Panc1 (cell line): ENCODE data around the gene MAP2K5. TPM values are rescaled to one million over a fixed set of nuclear protein-coding genes. Genes with fewer than 3 reads are reported as not detected.

Source experiments
- ATAC-seq: fragments of 200-7000 bp; cut with Tn5 transposase; 2 replicates; pipeline ENCODE4 v1.9.1; 2020; ENCODE audit warnings: mild to moderate bottlenecking, moderate library complexity
- BruUV-seq: library from RNA; stranded (reverse); fragments of 400-500 nt; replicated peaks from 2 replicates; lab custom pipeline; 2021; lab: Mats Ljungman, UMichigan
- CTCF ChIA-PET: fragments of 300-600 bp; sonication (Branson Sonifier 250); formaldehyde crosslinking; loops from one replicate; lab custom pipeline; 2022; ENCODE audit warnings: antibody characterized with exemption; lab: Charles Lee
- POLR2A ChIA-PET: fragments of 300-600 bp; sonication (Branson Sonifier 250); formaldehyde crosslinking; loops from one replicate; lab custom pipeline; 2022; ENCODE audit warnings: antibody characterized with exemption; lab: Charles Lee
- DNase-seq: peaks from one replicate; pipeline ENCODE4 v3.0.0-alpha.2; 2010; ENCODE audit warnings: low read depth, low spot score
- H3K27ac ChIP-seq: 2 replicates; pipeline ENCODE4 v1.5.1; 2011; ENCODE audit warnings: mild to moderate bottlenecking, low read length, inconsistent platforms
- H3K27me3 ChIP-seq: fragments of 200-500 bp; sonication (Bioruptor generic); 2 replicates; pipeline ENCODE4 v1.6.0; 2014; ENCODE audit warnings: low read length, inconsistent platforms; ENCODE audit not compliant: control insufficient read depth, insufficient read depth
- H3K36me3 ChIP-seq: fragments of 200-500 bp; sonication (Bioruptor generic); 2 replicates; pipeline ENCODE4 v1.5.1; 2014; ENCODE audit warnings: inconsistent platforms, mild to moderate bottlenecking, low read length, moderate library complexity; ENCODE audit not compliant: control insufficient read depth, insufficient read depth
- H3K4me1 ChIP-seq: 2 replicates; pipeline ENCODE4 v1.5.1; 2011; ENCODE audit warnings: inconsistent platforms, mild to moderate bottlenecking, low read length, moderate library complexity; ENCODE audit not compliant: control insufficient read depth, insufficient read depth
- H3K4me3 ChIP-seq, 2 experiments: 2 replicates each; pipeline ENCODE4 v1.5.1; 2011 to 2012; ENCODE audit warnings: low read depth in 2 of 2, low read length in 2 of 2, mild to moderate bottlenecking in 2 of 2, inconsistent platforms in 1 of 2, moderate library complexity in 1 of 2
- H3K9me3 ChIP-seq: fragments of 200-500 bp; sonication (Bioruptor generic); 2 replicates; pipeline ENCODE4 v1.5.1; 2014; ENCODE audit warnings: low read depth, mild to moderate bottlenecking, inconsistent platforms, low read length, moderate library complexity; ENCODE audit not compliant: control insufficient read depth, insufficient read depth
- POLR2AphosphoS5 ChIP-seq: IDR thresholded peaks from 2 replicates; pipeline ENCODE4 v1.6.1; 2012; ENCODE audit warnings: mild to moderate bottlenecking, low read depth, low read length, moderate library complexity
- SIN3A ChIP-seq: IDR thresholded peaks from 2 replicates; pipeline ENCODE4 v1.6.1; 2012; ENCODE audit warnings: low read depth, mild to moderate bottlenecking, low read length, moderate library complexity, borderline replicate concordance; ENCODE audit not compliant: insufficient read depth
- TCF7L2 ChIP-seq: IDR thresholded peaks from 2 replicates; pipeline ENCODE4 v1.6.1; 2011; ENCODE audit warnings: mild to moderate bottlenecking, low read depth, low read length, inconsistent platforms
- in situ Hi-C: cut with HindIII; loops from 2 replicates; pipeline ENCODE4 v1.10.0; 2016; ENCODE audit warnings: low sequenced_read_pairs, low pct_unique_long_range_greater_than_20kb
- intact Hi-C: fragments of 100-400 bp; cut with micrococcal nuclease; formaldehyde crosslinking; loops from one replicate; pipeline ENCODE4 v1.10.0; 2022; ENCODE audit not compliant: unreplicated experiment
- total RNA-seq: library from RNA; stranded (reverse); gene quantifications from one replicate; pipeline ENCODE4 v1.2.1, GENCODE V29; 2021; ENCODE audit not compliant: unreplicated experiment
- TF ChIP-seq, protein P1 (sequence below), 2 experiments: IDR thresholded peaks; 2 replicates each; pipeline ENCODE4 v1.6.1; 2011 to 2012; ENCODE audit warnings: low read depth in 2 of 2, control low read depth in 1 of 2, low read length in 1 of 2, mild to moderate bottlenecking in 1 of 2, moderate library complexity in 1 of 2; ENCODE audit not compliant: insufficient read depth in 1 of 2
- TF ChIP-seq, protein P2 (sequence below): fragments of 450-650 bp; IDR thresholded peaks from 2 replicates; pipeline ENCODE4 v1.5.1; 2017; ENCODE audit warnings: mild to moderate bottlenecking

The MAP2K5 gene
- total RNA-seq, 1 experiment from 2014 or later = 18.3 TPM

DNA sequence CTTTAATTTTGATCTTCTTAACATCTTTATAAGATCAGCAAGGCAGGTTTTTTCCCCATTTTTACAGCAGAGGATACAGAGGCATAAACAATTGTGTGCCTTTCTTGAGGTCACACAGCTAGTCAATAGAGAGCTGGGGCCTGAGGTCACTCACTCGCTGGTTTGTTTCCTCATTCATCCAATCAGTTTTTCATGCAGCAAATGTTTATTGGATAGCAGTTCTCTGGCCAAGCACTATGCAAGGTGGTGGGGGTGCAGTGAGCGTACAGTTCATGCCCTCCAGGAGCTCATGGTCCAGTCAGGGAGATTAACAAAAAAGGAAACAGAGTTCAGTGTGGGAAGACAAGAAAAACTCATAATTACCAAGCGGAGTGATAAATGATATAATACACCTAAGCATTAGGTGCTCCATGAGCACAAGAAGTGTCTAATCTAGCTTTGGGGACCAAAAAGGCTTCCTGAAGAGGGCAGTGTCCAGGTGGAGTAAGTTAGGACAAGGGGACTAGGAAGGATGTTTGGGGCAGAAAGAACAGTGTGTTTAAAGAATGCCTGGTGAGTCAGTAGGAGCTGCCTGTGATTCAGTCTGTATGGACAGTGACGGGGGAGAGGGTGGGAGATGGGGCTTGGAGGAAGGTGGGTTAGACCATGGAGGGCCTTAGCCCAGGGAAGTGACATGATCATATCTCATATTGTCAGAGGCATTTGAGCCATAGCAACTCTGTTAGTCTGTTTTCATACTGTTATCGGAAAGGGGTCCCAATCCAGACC, 29.3 kb downstream of the MAP2K5 start:
- Histone ChIP-seq H3K27ac (no peak overlapping the region), H3K4me3 (no peak overlapping the region), H3K4me1 (peaks cover 3% of the 10 kb centered on the region; the same call in 1 of the 2 replicates), H3K36me3 (no peaks in the 10 kb centered on the region), H3K9me3 (no peaks in the 10 kb centered on the region), H3K27me3 (no peaks in the 10 kb centered on the region)
- ChIA-PET POLR2A (no interaction called here), CTCF (no interaction called here)
- TF ChIP-seq SIN3A (no peak), TCF7L2 (no peak), POLR2AphosphoS5 (no peak)
- TF ChIP-seq, protein P1, sequence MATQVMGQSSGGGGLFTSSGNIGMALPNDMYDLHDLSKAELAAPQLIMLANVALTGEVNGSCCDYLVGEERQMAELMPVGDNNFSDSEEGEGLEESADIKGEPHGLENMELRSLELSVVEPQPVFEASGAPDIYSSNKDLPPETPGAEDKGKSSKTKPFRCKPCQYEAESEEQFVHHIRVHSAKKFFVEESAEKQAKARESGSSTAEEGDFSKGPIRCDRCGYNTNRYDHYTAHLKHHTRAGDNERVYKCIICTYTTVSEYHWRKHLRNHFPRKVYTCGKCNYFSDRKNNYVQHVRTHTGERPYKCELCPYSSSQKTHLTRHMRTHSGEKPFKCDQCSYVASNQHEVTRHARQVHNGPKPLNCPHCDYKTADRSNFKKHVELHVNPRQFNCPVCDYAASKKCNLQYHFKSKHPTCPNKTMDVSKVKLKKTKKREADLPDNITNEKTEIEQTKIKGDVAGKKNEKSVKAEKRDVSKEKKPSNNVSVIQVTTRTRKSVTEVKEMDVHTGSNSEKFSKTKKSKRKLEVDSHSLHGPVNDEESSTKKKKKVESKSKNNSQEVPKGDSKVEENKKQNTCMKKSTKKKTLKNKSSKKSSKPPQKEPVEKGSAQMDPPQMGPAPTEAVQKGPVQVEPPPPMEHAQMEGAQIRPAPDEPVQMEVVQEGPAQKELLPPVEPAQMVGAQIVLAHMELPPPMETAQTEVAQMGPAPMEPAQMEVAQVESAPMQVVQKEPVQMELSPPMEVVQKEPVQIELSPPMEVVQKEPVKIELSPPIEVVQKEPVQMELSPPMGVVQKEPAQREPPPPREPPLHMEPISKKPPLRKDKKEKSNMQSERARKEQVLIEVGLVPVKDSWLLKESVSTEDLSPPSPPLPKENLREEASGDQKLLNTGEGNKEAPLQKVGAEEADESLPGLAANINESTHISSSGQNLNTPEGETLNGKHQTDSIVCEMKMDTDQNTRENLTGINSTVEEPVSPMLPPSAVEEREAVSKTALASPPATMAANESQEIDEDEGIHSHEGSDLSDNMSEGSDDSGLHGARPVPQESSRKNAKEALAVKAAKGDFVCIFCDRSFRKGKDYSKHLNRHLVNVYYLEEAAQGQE (IDR thresholded peaks at IDR 0.05; ENCODE audit: insufficient read depth in 1 of 2, low read depth in 2 of 2, low read length in 1 of 2) = no peak
- TF ChIP-seq, protein P2, sequence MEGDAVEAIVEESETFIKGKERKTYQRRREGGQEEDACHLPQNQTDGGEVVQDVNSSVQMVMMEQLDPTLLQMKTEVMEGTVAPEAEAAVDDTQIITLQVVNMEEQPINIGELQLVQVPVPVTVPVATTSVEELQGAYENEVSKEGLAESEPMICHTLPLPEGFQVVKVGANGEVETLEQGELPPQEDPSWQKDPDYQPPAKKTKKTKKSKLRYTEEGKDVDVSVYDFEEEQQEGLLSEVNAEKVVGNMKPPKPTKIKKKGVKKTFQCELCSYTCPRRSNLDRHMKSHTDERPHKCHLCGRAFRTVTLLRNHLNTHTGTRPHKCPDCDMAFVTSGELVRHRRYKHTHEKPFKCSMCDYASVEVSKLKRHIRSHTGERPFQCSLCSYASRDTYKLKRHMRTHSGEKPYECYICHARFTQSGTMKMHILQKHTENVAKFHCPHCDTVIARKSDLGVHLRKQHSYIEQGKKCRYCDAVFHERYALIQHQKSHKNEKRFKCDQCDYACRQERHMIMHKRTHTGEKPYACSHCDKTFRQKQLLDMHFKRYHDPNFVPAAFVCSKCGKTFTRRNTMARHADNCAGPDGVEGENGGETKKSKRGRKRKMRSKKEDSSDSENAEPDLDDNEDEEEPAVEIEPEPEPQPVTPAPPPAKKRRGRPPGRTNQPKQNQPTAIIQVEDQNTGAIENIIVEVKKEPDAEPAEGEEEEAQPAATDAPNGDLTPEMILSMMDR = no peak
- DNase-seq (no peak), ATAC-seq (no peak)
- intact Hi-C loops (no loop called here), in situ Hi-C loops (no loop called here)
- BruUV-seq = no TSS peak

DNA sequence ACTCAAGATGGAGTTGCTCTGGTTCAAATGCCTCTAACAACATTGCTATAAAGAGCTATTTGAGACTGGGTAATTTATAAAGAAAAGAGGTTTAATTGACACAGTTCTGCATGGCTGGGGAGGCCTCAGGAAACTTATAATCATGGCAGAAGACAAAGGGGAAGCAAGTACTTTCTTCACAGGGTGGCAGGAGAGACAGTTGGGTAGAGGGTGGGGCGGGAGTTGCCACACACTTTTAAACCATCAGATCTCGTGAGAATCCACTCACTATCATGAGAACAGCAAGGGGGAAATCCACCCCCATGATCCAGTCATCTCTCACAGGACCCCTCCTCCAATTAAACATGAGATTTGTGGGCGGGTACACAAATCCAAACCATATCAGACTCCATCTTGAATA, 30.7 kb downstream of the MAP2K5 start:
- no peaks in the 10 kb centered on the region for H3K36me3 ChIP-seq
- H3K27me3 ChIP-seq = no peaks in the 10 kb centered on the region
- ATAC-seq (no peak), DNase-seq (no peak)
- TF ChIP-seq POLR2AphosphoS5 (no peak), TCF7L2 (no peak), SIN3A (no peak)
- TF ChIP-seq, protein P1 (IDR thresholded peaks at IDR 0.05; ENCODE audit: insufficient read depth in 1 of 2, low read depth in 2 of 2, low read length in 1 of 2) = no peak
- POLR2A ChIA-PET = no interaction called here
- in situ Hi-C loops (no loop called here), intact Hi-C loops (no loop called here)
- H3K4me3 ChIP-seq = no peak overlapping the region
- H3K4me1 ChIP-seq = peaks cover 3% of the 10 kb centered on the region; the same call in 1 of the 2 replicates
- no peaks in the 10 kb centered on the region for H3K9me3 ChIP-seq
- H3K27ac ChIP-seq = no peak overlapping the region
- CTCF ChIA-PET = no interaction called here
- BruUV-seq = no TSS peak
